GM10847 (cell line): Measurements from ENCODE around the gene SCNN1B.

Experiments used
- POLR2A ChIP-seq: IDR thresholded peaks from 2 replicates; pipeline ENCODE4 v1.6.1; 2011; ENCODE audit not compliant: insufficient read length; ENCODE audit errors: extremely low read depth

SCNN1B gene

DNA sequence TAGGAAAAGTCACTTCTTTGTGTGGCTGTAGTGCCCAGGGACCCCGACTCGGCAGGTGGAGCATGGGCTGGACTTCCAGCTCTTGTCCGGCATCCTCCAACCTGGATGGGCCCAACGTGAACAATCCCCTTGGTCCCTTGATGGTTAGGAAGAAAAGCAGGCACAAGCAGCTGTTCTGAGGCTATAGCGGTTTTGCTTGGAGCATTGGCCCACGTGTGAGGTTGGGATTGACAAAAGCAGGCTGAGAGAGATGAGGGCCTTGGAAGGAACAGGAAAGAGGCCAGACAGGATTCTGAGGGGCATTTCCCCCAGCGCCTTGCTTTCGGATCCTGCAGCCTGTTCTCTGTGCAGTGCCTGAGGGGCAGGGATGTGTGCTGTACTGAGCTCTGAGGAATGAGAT is 28.1 kb downstream of the SCNN1B start:
- no peak for TF ChIP-seq POLR2A

DNA sequence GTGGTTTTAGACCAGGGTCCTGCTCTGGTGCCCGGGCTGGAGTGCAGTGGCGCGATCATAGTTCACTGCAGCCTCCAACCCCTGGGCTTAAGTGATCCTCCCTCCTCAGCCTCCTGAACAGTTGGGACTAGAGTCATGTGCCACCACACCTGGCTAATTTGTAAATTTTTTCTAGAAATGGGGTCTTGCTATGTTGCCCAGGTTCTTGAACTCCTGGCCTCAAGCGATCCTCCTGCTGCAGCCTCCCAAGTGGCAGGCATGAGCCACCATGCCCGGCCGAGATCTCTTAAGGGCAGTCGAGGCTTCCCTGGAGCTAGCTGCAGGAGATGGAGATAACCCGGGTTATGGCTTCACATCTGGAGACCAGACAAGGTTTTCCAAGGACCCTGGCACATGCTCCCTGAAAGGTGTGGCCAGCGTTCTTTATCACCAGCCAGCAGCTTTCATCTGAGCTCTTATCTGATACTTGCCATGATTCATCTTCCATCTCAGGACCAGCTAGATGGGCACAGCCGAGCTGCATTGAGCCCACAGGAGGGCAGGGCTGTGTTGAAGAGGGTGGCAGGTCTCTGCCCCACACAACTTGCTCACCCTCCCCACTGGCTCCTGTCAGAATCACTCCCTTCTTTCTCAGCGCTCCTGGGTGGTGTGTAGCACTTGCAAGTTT is 28.6 kb downstream of the SCNN1B start:
- TF ChIP-seq POLR2A, result no peak

DNA sequence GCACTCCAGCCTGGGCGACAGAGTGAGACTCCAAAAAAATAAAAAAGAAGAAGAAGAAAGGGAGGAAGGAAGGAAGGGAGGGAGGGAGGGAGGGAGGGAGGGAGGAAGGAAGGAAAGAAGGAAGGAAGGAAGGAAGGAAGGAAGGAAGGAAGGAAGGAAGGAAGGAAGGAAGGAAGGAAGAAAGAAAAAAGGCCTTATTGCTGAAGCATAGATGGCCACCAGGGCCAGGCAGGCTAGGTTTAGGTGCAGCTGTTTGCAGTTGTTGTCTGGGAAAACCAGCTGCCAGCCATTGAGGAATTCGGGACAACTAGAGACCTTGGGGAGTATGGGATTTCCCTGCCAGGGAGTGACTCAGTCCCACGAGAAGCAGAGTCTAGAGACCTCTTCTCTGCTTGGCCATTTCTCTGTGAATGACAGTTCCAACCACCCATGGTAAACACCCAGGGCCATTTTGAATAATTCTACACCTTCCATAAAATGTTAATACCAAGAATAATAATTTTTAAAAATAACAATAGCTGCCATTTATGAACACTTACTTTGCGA is 31.0 kb downstream of the SCNN1B start:
- no peak for TF ChIP-seq POLR2A

DNA sequence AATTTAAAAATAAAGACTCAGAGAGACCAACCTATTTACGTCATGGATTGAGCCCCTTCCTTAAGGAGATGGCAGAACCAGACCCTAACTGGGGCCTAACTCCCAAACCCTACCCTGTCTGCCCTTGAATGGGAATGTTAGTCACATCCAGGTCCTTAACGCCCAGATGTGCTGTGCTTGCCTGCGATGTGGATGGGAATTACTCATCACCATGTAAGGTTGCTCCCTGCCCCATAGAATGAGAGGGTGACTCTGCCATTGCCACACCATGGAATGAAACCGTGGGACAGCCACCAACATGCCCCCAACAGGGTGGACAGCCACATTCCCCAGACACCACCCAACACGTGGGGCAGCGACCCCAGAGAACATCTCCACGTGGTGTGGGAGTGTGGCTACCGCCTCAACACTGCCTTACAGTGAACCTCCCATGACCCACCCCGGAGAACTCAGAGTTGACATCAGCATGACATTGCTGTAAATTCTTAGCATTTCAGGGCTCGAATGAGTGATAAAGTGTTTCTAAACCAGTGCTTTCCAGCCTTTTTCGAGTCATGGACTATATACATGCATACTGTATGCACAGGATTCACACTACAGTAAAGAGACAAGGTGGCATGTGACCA is 31.8 kb downstream of the SCNN1B start:
- TF ChIP-seq POLR2A, result no peak

DNA sequence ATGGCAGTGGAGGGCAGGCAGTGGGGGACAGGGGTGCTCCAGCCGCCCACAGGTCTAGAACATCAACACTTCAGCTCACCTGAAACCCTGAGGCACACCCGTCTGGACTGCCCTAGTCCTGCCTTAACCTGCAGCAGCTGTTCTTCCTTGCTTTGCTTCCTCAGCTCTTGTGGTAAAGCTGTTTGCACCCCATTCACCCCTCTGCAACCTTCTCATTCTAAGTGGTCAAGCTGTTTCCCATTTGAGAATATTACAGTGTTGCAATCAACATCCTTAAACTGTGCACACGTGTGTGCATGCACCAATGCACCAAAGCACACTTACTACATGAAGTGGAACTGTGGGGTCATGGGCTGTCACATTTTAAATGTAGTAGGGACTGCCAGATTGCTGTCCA is 32.4 kb downstream of the SCNN1B start:
- no peak for TF ChIP-seq POLR2A

DNA sequence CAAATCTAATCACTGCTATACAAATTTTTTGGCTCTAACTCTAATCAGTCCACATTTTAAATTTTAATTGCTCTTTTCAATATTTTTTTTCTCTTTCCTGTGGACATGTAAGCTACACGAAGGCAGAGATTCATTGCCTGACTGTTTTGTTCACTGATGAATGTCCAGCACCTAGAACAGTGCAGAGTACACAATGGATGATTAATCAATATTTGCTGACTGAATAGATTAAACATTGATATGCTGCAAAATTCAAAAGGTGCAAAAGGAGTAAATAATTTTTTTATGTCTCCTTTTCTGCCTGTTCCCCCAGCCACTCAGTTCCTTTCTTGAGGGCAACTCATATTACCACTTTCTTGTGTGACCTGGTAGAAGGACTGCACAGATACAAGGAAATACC is 32.8 kb downstream of the SCNN1B start:
- no peak for TF ChIP-seq POLR2A

DNA sequence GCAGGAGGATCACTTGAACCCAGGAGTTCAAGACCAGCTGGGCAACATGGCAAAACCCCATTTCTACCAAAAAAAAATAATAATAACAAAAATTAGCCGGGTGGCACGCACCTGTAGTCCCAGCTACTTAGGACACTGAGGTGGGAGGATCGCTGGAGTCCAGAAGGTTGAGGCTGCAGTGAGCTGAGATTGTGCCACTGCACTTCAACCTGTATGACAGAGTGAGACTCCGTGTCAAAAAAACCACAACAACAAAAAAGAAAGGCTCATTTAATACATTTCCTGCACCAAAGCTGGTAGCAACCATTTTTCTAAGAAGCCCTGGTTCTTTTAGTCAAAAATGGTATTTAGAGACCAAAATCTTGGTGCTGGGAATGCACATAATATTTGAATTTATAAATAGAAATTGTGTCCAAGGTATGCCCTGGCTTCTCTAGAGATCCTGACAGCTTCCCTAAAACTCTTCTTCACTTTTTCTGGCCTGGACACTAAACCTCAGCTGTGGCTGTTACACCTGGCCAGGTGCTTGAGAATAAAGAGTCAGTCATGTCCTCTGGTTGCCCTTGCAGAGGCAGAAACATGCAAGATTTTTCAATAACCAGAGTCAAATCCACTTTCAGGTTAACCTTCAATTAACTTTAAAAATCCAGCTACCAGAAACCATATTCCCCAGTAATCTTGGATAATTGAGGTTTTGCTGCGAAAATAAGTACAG is 35.9 kb downstream of the SCNN1B start:
- TF ChIP-seq POLR2A, result no peak

DNA sequence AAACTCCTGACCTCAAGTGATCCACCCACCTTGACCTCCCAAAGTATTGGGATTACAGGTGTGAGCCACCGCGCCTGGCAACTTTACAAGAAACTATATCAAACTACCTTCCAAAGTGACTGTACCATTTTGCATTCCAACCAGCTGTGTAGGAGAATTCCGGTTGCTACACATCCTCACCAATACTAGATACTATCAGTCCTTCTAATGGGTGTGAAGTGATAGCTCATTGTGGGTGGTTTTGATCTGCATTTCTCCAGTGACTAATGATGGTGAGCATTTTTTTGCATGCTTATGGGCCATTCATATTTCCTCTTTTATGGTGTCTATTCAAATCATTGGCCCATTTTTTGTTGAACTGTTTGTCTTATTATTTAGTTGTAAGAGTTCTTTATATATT is 37.7 kb downstream of the SCNN1B start:
- no peak for TF ChIP-seq POLR2A

DNA sequence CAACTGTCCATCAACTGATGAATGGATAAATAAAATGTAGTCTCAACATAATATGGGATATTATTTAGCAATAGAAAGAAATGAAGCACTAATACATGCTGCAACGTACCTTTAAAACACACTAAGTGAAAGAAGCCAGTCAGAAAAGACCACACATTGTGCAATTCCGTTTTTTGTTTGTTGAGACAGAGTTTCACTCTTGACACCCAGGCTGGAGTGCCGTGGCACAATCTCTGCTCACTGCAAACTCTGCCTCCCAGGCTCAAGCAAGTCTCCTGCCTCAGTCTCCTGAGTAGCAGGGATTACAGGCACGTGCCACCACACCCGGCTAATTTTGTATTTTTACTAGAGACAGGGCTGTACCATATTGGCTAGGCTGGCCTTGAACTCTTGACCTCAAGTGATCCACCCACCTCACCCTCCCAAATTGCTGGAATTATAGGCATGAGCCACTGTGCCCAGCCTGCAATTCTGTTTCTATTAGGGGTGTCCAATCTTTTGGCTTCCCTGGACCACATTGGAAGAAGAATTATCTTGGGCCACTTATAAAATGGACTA is 40.1 kb downstream of the SCNN1B start:
- no peak for TF ChIP-seq POLR2A

DNA sequence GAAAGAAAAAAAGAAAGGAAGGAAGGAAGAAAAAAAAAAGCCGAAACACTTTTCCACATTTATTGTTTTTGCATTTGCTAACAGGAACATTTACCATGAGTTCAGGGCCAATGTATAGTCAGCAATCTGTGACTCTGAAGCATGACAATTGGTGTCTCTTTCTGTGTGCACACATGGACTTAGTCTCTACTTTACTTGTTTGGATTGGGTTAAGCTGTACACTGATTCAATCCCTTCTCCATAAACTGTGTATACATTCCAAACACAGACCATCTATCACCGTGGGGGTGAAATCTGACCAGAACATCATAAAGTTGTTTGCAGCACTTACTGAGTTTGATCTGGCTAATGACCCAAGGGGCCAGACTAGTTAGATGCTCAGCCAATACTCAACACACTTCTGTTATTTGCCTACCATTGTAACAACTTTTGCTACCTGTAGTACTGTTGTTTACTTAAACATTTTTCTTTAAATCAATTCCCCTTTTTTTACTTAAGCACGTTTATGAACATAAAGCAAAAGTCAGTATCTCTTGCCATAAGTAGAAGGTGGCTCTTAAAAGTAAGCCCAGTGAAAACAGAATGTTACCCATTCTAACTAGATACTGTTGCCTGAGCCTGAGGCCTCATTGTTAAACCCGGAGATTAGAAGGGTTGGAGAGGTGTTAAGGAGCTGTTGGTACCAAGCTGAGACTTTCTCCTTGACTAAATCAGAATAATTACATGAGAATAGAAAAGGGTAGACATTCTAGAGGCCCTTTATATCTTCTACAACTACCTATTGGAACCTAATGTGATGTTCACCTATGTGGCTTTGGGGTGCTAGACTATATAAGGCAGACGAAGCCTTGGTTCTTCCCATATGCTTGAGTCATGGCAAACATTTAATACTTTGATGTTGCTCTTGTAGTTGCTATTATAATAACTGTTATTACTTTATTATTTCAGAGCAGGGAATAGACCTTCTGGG is 41.8 kb downstream of the SCNN1B start:
- no peak for TF ChIP-seq POLR2A

DNA sequence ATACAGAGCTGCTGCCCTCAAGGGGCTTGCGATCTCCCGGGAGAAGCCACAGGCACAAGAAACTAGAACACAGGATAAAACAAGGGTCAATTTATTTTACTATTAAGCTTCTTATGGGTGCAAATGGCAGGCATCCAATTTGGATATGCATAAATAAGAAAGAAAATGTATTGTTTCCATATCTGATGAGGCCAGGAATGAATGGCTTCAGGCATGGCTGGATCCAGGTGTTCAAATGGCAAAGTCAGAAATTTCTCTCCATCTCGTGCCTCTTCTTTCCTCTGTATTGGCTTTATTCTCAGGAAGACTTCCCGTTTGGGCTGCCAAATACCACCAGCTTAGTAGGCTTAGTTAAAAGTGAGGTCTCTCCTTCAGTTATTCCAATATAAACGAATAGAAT is 43.1 kb downstream of the SCNN1B start:
- TF ChIP-seq POLR2A, result no peak

DNA sequence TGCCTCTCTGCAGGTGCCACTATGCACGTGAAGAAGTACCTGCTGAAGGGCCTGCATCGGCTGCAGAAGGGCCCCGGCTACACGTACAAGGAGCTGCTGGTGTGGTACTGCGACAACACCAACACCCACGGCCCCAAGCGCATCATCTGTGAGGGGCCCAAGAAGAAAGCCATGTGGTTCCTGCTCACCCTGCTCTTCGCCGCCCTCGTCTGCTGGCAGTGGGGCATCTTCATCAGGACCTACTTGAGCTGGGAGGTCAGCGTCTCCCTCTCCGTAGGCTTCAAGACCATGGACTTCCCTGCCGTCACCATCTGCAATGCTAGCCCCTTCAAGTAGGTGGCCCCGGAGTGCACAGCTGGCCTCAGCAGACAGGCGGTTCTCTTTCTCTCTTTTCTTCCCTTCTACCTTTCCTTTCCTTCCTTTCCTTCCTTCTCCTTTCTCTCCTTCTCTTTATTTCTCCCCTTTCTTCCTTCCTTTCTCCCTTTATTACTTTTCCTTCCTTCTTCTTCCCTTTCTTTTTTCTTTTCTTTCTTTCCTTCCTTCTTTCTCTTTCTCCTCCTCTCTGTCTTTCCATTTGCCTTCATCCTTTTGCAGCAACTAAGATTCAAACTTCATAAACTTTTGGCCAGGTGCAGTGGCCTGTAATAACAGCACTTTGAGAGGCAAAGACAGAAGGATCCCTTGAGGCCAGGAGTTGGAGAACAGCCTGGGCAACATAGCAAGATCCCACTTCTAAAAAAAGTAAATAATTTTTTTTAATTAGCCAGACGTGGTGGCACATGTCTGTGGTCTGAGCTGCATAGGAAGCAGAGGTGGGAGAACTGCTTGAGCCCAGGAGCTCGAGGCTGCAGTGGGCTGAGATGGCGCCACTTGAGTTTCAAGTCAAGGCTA is 46.7 kb downstream of the SCNN1B start:
- TF ChIP-seq POLR2A, result no peak

DNA sequence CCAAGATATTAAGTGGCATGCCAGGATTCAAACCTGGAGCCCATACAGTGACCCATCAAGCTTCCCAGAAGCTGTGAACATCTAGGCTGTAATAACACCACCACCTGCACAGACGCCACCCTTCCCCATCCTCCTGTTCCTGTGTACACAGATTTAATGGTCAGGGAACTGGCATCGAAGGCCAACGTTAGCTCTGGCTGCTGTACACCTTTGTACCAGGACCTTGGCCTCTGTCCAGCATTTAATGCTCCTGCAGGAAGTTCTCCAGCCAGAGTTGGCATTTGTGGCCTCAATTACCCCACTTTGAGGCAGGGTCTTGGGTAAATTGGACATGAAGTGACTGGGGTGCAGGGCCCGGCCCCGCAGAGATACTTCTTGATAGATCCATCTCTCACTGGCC is 49.3 kb downstream of the SCNN1B start:
- no peak for TF ChIP-seq POLR2A

DNA sequence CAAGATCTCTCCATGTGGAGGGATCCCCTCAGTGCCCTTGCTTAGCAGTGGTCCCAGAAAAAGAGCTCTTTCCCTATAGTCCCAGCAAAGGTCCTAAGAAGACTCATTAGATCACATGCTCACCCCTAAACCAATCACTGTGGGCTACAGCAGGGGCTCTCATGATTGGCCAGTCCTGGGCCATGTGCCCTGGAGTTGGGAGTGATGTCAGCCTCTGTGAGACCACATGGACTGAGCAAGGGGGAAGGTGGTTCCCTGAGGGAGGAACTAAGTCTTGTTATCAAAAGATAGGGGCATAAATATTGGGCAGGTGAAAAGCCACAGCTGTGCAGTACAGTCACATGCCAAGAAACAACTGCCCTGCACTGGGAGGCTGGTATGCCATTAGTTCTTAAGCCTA is 51.3 kb downstream of the SCNN1B start:
- TF ChIP-seq POLR2A, result no peak
